Measurements from ENCODE around the gene CPNE5. TPM values are rescaled to one million over a fixed set of nuclear protein-coding genes. Genes with fewer than 3 reads are reported as not detected.
"Not testable (repeated sequence)": the region's sequence is repeated elsewhere in the genome, so short reads cannot be mapped to it uniquely, and the experiment has no call there.

Gene CPNE5
- total RNA-seq, 1 donor from 2014 or later, result 1.2 TPM

DNA sequence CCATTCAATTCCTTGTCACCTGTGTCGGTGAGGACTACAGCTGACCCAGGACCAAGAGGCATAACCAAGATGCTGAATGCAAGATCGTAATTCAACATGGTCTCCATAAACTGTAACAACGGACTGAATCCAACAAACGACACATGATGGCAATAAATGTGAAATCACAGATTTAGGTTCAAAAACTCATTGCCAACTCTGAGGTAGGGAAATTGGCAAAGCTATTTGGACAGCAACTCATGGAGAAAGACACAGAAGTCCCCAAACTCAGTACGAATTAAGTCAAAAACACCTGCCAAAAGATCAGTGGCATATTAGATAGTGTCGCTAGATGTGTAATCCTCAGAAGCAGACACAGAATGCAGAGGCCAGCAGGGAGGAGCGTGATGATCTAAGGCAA is 25.0 kb downstream of the CPNE5 start:
- TF ChIP-seq, protein P1, sequence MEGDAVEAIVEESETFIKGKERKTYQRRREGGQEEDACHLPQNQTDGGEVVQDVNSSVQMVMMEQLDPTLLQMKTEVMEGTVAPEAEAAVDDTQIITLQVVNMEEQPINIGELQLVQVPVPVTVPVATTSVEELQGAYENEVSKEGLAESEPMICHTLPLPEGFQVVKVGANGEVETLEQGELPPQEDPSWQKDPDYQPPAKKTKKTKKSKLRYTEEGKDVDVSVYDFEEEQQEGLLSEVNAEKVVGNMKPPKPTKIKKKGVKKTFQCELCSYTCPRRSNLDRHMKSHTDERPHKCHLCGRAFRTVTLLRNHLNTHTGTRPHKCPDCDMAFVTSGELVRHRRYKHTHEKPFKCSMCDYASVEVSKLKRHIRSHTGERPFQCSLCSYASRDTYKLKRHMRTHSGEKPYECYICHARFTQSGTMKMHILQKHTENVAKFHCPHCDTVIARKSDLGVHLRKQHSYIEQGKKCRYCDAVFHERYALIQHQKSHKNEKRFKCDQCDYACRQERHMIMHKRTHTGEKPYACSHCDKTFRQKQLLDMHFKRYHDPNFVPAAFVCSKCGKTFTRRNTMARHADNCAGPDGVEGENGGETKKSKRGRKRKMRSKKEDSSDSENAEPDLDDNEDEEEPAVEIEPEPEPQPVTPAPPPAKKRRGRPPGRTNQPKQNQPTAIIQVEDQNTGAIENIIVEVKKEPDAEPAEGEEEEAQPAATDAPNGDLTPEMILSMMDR (IDR thresholded peaks at IDR 0.05; ENCODE audit: unreplicated experiment), result no peak
- no peak for DNase-seq (ENCODE audit: low spot score in 2 of 2, unreplicated experiment in 2 of 2)
- H3K27me3 Mint-ChIP-seq (ENCODE audit: low read depth), result peaks cover 7% of the 10 kb centered on the region
- no peaks in the 10 kb centered on the region for H3K9me3 Mint-ChIP-seq
- H3K4me1 Mint-ChIP-seq, result peaks cover 18% of the 10 kb centered on the region
- no peak overlapping the region for H3K4me3 Mint-ChIP-seq
- H3K36me3 Mint-ChIP-seq, result no peaks in the 10 kb centered on the region
- no peak overlapping the region for H3K27ac Mint-ChIP-seq

- Mint-ChIP-seq H3K27me3 (ENCODE audit: low read depth) (peaks cover 12% of the 10 kb centered on the region), H3K4me1 (peaks cover 18% of the 10 kb centered on the region), H3K9me3 (no peaks in the 10 kb centered on the region), H3K27ac (no peak overlapping the region), H3K36me3 (no peaks in the 10 kb centered on the region), H3K4me3 (no peak overlapping the region)
- TF ChIP-seq, protein P1 (IDR thresholded peaks at IDR 0.05; ENCODE audit: unreplicated experiment), result no peak
- no peak for DNase-seq (ENCODE audit: low spot score in 2 of 2, unreplicated experiment in 2 of 2)
Measured at GRCh38 chr6:36813526-36813925, 25.7 kb downstream of the CPNE5 start.

- H3K36me3 Mint-ChIP-seq; H3K27ac Mint-ChIP-seq; H3K4me3 Mint-ChIP-seq; DNase-seq (ENCODE audit: low spot score in 2 of 2, unreplicated experiment in 2 of 2); H3K9me3 Mint-ChIP-seq: not testable (repeated sequence)
- peaks cover 16% of the 10 kb centered on the region for H3K4me1 Mint-ChIP-seq
- peaks cover 14% of the 10 kb centered on the region for H3K27me3 Mint-ChIP-seq (ENCODE audit: low read depth)
Measured at GRCh38 chr6:36813047-36813446, 26.2 kb downstream of the CPNE5 start.

DNA sequence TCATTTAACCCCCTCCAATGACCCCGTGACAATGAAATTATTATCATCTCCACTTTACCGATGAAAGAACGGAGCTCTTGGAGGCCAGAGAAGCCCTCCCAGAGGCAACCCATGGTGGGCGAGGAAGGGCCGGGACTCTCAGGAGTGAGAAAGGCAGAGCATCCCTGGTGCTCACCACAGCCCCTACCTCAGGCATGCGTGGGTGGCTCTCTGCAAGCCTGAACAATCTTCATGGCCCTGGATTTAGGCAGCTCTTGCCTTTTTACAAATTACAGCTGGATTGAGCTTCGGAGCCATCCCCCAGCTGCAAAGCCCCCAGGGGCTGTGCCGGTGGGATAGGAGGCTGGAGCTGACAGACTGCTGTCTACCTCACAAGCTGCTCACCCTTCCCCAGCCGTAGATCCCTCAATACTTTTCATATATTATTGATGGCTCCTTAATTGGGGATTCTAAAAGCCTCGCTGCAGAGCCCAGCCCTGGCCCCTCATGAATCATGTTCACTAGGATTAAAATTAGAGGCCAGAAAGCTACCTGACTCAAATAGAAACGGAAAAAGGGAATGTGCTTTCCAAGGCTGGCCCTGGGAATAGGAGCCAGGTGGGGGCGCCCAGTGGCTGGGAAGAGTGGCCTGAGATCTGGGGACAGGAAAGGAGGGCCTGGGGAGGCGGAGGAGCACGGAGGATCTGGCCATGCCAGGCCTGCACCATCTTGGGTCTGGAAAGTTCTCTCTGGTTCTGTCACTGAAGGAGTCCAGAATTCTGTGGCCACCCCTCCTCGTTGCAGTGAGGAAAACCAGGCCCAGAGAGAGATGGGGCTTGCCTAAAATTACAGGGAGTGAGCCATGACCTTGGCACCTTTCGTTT is 29.1 kb downstream of the CPNE5 start:
- Mint-ChIP-seq H3K9me3 (no peaks in the 10 kb centered on the region), H3K27ac (peak overlapping the region; percentile 64), H3K4me1 (peaks cover 14% of the 10 kb centered on the region), H3K36me3 (no peaks in the 10 kb centered on the region), H3K27me3 (ENCODE audit: low read depth) (peaks cover 35% of the 10 kb centered on the region), H3K4me3 (no peak overlapping the region)
- no peak for DNase-seq (ENCODE audit: low spot score in 2 of 2, unreplicated experiment in 2 of 2)
- TF ChIP-seq, protein P1 (IDR thresholded peaks at IDR 0.05; ENCODE audit: unreplicated experiment), result no peak

GRCh38 chr6:36809156-36809555 is 30.1 kb downstream of the CPNE5 start:
- H3K36me3 Mint-ChIP-seq, result no peaks in the 10 kb centered on the region
- H3K4me1 Mint-ChIP-seq, result peaks cover 22% of the 10 kb centered on the region

DNA sequence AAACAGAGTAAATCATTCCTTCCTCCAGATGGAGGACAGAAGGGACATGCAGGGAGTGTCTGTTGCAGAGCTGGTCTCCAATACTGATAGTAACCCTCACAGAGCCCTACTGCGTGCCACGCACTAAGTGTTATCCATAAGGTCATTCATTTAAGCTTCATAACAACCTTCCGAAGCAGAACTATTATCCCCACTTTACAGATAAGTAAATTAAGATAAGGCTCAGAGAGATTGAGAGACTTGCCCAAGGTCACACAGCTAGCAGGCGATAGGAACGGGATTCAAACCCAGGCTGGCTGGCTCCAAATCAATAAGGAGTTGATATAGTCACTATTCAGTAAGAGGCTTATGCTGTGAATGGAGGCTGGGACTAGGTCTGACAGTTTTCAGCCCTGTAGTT is 30.6 kb downstream of the CPNE5 start:
- no peak for DNase-seq (ENCODE audit: low spot score in 2 of 2, unreplicated experiment in 2 of 2)
- TF ChIP-seq, protein P1 (IDR thresholded peaks at IDR 0.05; ENCODE audit: unreplicated experiment), result no peak

More at GRCh38 chr6:36809156-36809555, 30.1 kb downstream of the CPNE5 start:
- peaks cover 38% of the 10 kb centered on the region for H3K27me3 Mint-ChIP-seq (ENCODE audit: low read depth)
- no peaks in the 10 kb centered on the region for H3K9me3 Mint-ChIP-seq
- TF ChIP-seq, protein P1 (IDR thresholded peaks at IDR 0.05; ENCODE audit: unreplicated experiment), result no peak
- no peak overlapping the region for H3K4me3 Mint-ChIP-seq
- no peak for DNase-seq (ENCODE audit: low spot score in 2 of 2, unreplicated experiment in 2 of 2)
- H3K27ac Mint-ChIP-seq, result no peak overlapping the region

More for the DNA sequence above, 30.6 kb downstream of the CPNE5 start:
- Mint-ChIP-seq H3K4me3 (no peak overlapping the region), H3K36me3 (no peaks in the 10 kb centered on the region), H3K27me3 (ENCODE audit: low read depth) (peaks cover 38% of the 10 kb centered on the region), H3K9me3 (no peaks in the 10 kb centered on the region), H3K27ac (no peak overlapping the region), H3K4me1 (peaks cover 22% of the 10 kb centered on the region)
